Progenitor cell of endocrine pancreas (in vitro differentiated cells): ENCODE results near the gene TK1. TPM values are rescaled to one million over a fixed set of nuclear protein-coding genes. Genes with fewer than 3 reads are reported as not detected.
A peak's percentile ranks its signal among the peaks of the same experiment; 100 is the strongest.
"Not testable (repeated sequence)": the region's sequence is repeated elsewhere in the genome, so short reads cannot be mapped to it uniquely, and the experiment has no call there.

Experiments used
- DNase-seq: peaks from one replicate; pipeline ENCODE4 v3.0.0; 2021; ENCODE audit warnings: low spot score; ENCODE audit not compliant: unreplicated experiment
- H3K27ac Mint-ChIP-seq: 2 replicates; pipeline ENCODE4 v1.8.0; 2021; ENCODE audit warnings: mild to moderate bottlenecking, moderate library complexity, mixed read lengths
- H3K27me3 Mint-ChIP-seq: 2 replicates; pipeline ENCODE4 v1.8.0; 2021; ENCODE audit warnings: mixed read lengths
- H3K36me3 Mint-ChIP-seq: 2 replicates; pipeline ENCODE4 v1.8.0; 2022; ENCODE audit warnings: mixed read lengths; ENCODE audit not compliant: insufficient read depth
- H3K4me1 Mint-ChIP-seq: 2 replicates; pipeline ENCODE4 v1.8.0; 2021; ENCODE audit warnings: low read depth, mixed read lengths
- H3K4me3 Mint-ChIP-seq: 2 replicates; pipeline ENCODE4 v1.8.0; 2021; ENCODE audit warnings: low read depth, mild to moderate bottlenecking, moderate library complexity, mixed read lengths
- H3K9me3 Mint-ChIP-seq: 2 replicates; pipeline ENCODE4 v1.8.0; 2021; ENCODE audit warnings: low read depth, mixed read lengths
- CTCF ChIP-seq: fragments of 200-600 bp; sonication (generic); IDR thresholded peaks from one replicate; pipeline ENCODE4 v1.5.0; 2021; ENCODE audit warnings: antibody characterized with exemption, mild to moderate bottlenecking; ENCODE audit not compliant: unreplicated experiment
- total RNA-seq: library from RNA; stranded (reverse); gene quantifications from 2 replicates; pipeline ENCODE4 v1.2.1, GENCODE V29; 2021

Gene TK1
- total RNA-seq, 1 donor from 2014 or later: 29.1 TPM

GRCh38 chr17:78172249-78173051, 14.4 kb downstream of the TK1 start:
- Mint-ChIP-seq H3K4me3 (no peak overlapping the region), H3K9me3 (no peaks in the 10 kb centered on the region), H3K4me1 (no peaks in the 10 kb centered on the region), H3K27me3 (no peaks in the 10 kb centered on the region), H3K27ac (no peak overlapping the region), H3K36me3 (peaks cover 5% of the 10 kb centered on the region)
- DNase-seq: no peak
- no peak for TF ChIP-seq CTCF

GRCh38 chr17:78171591-78172248, 15.1 kb downstream of the TK1 start:
- not testable (repeated sequence) for H3K9me3 Mint-ChIP-seq, H3K4me1 Mint-ChIP-seq, DNase-seq, H3K4me3 Mint-ChIP-seq, H3K27ac Mint-ChIP-seq, H3K36me3 Mint-ChIP-seq, H3K27me3 Mint-ChIP-seq

GRCh38 chr17:78170692-78171590, 15.9 kb downstream of the TK1 start:
- H3K9me3 Mint-ChIP-seq: no peaks in the 10 kb centered on the region
- H3K4me3 Mint-ChIP-seq: peak overlapping the region; percentile 45
- no peak for DNase-seq
- peaks cover 5% of the 10 kb centered on the region for H3K36me3 Mint-ChIP-seq
- H3K27ac Mint-ChIP-seq: no peak overlapping the region
- H3K27me3 Mint-ChIP-seq: no peaks in the 10 kb centered on the region
- no peaks in the 10 kb centered on the region for H3K4me1 Mint-ChIP-seq
- TF ChIP-seq CTCF: no peak

GRCh38 chr17:78168903-78169793, 17.7 kb downstream of the TK1 start:
- peak; percentile 28 for DNase-seq
- H3K4me3 Mint-ChIP-seq: peak overlapping the region; percentile 73
- H3K4me1 Mint-ChIP-seq: no peaks in the 10 kb centered on the region
- H3K27me3 Mint-ChIP-seq: no peaks in the 10 kb centered on the region
- peaks cover 4% of the 10 kb centered on the region for H3K36me3 Mint-ChIP-seq
- TF ChIP-seq CTCF: no peak
- H3K27ac Mint-ChIP-seq: no peak overlapping the region
- H3K9me3 Mint-ChIP-seq: no peaks in the 10 kb centered on the region

- no peak within 1 kb of the TSS for H3K27ac Mint-ChIP-seq
- TF ChIP-seq CTCF: no peak
- H3K9me3 Mint-ChIP-seq: no peaks in the 10 kb centered on the region
- peak; percentile 87 for DNase-seq
- peaks cover 2% of the 10 kb centered on the region for H3K36me3 Mint-ChIP-seq
- H3K4me1 Mint-ChIP-seq: no peaks in the 10 kb centered on the region
- peak within 1 kb of the TSS; percentile 73 for H3K4me3 Mint-ChIP-seq
- H3K27me3 Mint-ChIP-seq: no peaks in the 10 kb centered on the region
Observed at GRCh38 chr17:78168242-78168902, 18.5 kb downstream of the TK1 start, which contains the start of gene SYNGR2. SYNGR2 (plus strand) TSS chr17:78168581; CDS start chr17:78168617, 36 bp downstream.
